Fibroblast of gingiva (primary cell): ENCODE results near the gene S100A4.
"Not testable (repeated sequence)": the region's sequence is repeated elsewhere in the genome, so short reads cannot be mapped to it uniquely, and the experiment has no call there.

Experiments
- DNase-seq: peaks from one replicate; pipeline ENCODE4 v3.0.0-alpha.2; 2011; ENCODE audit warnings: low read depth

The S100A4 gene

DNA sequence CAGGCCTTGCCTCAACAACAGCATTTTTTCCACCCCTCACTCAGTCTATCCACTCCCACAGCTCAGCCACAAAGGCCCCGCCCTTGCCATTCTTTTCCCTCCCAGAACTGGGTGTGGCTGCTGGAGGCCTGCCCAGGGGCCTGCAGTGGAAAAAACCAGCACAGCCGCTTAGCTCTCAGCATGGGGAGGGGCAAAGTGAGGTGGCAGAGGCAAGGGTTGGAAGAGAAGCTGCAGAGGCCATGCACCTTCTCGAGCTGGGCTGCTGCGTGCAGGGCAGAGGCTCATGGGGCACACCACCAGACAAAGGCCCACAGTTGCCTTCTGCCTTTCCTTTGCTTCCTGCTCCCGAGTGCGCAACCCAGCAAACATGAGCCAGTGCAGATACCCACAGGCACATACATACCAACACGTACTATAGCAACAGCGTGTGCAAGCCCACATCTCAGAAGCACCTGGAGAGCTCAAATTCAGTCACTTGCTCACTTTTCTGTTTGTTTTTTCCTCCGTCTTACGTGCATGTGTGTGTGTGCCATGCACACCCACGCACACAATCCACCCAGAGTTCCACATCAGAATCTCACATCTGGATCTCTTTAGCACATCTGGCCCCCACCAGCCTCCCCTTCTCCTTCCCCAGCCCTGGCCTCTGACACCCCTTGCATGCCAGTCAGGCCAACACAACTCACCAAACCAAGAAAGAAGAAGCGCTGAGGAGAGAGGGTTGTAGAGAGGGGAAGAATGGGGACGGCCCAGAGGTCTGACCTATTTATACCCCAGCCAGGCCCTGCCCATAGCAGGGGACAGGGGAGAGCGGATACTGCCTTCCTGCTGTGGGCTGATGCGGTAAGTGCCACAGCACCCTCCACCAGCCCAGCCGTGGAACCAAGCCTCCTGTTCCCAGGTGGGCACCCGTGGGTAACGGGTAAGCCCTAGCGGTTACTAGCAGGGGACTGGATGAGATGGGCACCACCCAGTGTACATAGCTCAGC is at the start of gene S100A4:
Gene S100A4 (minus strand): TSS at position 740 of the 989 bp plus-strand sequence. CDS start 1,012 bp downstream, outside the sequence.
- peak; percentile 96 for DNase-seq

- DNase-seq = no peak
Observed at GRCh38 chr1:153592748-153593147, 47.1 kb upstream of the S100A4 start.

- DNase-seq = no peak
Observed at GRCh38 chr1:153588482-153588881, 42.9 kb upstream of the S100A4 start.

- DNase-seq = not testable (repeated sequence)
Observed at GRCh38 chr1:153588033-153588432, 42.4 kb upstream of the S100A4 start.

DNA sequence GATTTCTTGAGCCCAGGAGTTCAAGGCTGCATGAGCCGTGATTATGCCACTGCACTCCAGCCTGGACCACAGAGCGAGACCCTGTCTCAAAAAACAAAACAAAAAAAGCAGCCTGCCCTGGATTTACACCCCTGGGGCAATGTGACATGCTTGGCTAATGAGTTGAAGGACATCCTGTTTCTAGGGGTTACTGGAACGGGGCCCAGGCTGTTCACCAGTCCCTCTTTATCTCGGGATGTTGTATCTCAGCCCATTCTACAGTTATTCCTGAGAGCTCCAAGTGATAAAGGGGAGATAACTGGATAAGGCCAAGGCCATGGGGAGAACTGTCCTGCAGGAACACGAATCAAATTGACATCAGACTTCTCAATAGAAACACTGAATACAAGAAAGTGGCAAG is 41.7 kb upstream of the S100A4 start:
- no peak for DNase-seq

- no peak for DNase-seq
Observed at GRCh38 chr1:153586347-153586746, 40.7 kb upstream of the S100A4 start.

- DNase-seq = no peak
Observed at GRCh38 chr1:153585006-153585405, 39.4 kb upstream of the S100A4 start.

GRCh38 chr1:153583976-153584375 is 38.4 kb upstream of the S100A4 start:
- DNase-seq = no peak

DNA sequence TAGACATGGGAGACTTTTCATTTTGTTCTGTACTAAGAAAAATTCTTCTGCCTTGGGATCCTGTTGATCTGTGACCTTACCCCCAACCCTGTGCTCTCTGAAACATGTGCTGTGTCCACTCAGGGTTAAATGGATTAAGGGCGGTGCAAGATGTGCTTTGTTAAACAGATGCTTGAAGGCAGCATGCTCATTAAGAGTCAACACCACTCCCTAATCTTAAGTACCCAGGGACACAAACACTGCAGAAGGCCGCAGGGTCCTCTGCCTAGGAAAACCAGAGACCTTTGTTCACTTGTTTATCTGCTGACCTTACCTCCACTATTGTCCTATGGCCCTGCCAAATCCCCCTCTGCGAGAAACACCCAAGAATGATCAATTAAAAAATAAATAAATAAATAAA is 37.9 kb upstream of the S100A4 start:
- not testable (repeated sequence) for DNase-seq

DNA sequence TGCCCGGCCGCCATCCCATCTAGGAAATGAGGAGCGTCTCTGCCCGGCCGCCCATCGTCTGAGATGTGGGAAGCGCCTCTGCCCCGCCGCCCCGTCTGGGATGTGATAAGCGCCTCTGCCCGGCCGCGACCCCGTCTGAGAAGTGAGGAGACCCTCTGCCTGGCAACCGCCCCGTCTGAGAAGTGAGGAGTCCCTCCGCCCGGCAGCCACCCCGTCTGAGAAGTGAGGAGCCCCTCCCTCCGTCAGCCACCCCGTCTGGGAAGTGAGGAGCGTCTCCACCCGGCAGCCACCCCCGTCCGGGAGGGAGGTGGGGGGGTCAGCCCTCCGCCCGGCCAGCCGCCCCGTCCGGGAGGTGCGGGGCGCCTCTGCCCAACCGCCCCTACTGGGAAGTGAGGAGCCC is 37.2 kb upstream of the S100A4 start:
- not testable (repeated sequence) for DNase-seq

- no peak for DNase-seq
Observed at GRCh38 chr1:153578936-153579335, 33.3 kb upstream of the S100A4 start.

DNA sequence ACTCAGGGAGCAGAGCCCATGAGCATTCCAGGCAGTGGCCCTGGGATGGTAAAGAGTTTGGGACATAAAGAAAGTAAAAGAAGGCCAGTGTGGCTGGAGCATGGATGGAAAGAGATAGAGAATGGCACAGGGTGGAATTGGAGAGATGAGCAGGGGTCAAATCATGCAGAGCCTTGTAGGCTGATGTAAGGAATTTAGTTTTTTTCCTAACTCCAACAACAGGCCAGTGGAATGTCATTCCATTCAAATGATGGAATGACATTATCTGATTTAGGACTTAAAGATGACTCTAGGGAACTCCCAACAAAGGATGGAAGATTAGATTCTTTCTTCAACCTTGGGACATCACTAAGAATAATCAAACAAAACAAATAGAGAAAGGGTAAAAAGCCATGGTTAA is 32.9 kb upstream of the S100A4 start:
- DNase-seq = no peak

DNA sequence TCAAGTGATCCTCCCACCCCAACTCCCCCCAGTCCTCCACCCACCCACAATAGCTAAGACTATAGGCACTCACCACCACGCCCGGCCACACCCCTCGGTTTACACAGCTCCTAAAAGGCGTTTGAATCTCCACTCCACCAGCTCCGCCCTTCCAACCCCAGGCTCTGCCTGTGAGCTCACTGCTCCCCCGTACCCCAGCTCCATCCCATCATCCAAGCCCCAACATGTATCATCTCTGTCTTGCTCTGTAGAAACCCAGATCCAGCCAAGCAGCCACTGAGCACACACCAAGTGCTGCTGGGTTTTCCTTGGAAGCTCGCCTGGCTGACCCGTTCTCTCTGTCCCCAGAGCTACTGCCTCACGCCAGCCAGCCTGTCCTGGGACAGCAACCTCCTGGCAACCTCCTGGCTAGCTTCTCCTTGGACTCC is 32.0 kb upstream of the S100A4 start:
- no peak for DNase-seq

- no peak for DNase-seq
Observed at GRCh38 chr1:153577138-153577537, 31.5 kb upstream of the S100A4 start.

DNA sequence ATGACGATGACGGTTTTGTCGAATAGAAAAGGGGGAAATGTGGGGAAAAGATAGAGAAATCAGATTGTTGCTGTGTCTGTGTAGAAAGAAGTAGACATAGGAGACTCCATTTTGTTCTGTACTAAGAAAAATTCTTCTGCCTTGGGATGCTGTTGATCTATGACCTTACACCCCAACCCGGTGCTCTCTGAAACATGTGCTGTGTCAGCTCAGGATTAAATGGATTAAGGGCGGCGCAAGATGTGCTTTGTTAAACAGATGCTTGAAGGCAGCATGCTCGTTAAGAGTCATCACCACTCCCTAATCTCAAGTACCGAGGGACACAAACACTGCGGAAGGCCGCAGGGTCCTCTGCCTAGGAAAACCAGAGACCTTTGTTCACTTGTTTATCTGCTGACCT is 29.9 kb upstream of the S100A4 start:
- DNase-seq = not testable (repeated sequence)

GRCh38 chr1:153575081-153575491 is 29.5 kb upstream of the S100A4 start:
- DNase-seq = not testable (repeated sequence)

GRCh38 chr1:153573351-153573750 is 27.7 kb upstream of the S100A4 start:
- DNase-seq = no peak

DNA sequence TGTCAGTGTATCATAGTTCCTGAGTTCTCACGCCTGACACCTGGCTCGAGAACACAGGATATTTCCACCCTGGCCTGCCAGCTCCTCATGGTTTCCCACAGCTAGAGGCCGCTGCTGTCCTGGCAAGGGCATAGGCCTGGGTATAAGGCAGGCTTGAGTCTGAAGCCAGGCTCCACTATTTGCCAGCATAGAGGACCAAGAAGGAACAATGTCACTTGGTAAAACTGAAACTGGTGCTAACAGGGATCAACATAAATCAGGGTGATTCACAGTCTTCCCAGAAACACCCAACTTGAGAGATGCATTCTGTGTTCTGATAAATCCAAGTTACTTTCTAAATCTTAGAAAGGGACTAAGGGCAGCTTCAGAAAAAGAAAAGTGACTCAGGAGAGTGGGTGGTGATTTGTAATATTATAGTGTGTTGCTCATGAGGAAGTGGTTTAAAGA is 27.0 kb upstream of the S100A4 start:
- DNase-seq = peak; percentile 80

DNA sequence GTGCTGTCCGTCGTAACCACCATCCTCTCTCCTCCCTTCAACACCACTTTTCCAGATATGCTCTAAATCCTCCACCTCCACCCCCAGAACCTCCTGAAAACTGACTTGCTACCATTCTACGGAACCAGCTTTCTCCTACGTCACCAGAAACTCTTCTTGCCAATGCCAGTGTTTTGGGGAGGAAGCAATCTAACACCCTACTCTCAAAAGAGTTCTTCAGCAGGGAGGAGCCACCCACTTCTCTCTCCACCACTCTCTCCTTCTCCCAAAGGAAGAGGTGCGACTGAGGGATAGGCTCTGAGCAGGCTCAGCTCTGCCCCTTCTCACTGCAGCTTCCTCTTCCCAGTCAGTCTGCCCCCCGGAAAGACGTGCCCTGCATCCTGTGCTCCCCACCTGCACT is 26.1 kb upstream of the S100A4 start:
- no peak for DNase-seq

DNA sequence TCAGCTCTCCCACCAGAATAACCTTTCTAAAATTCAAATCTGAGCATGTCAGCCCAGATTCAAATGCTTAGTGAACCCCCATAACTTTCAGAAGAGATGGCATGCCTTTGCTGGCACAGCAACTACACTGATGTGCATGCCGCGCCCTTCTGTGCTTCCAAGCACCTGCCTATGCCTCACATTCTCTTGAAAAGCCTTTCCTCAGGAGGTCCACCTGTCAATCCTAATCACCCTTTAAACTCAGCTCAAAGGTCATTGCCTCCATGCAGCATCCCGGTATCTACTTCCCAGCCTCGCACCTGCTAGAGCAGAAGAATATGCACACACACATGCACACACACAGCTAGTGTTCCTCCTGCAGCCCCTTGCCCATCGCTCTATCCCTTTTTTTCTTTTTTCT is 25.3 kb upstream of the S100A4 start:
- DNase-seq = no peak

DNA sequence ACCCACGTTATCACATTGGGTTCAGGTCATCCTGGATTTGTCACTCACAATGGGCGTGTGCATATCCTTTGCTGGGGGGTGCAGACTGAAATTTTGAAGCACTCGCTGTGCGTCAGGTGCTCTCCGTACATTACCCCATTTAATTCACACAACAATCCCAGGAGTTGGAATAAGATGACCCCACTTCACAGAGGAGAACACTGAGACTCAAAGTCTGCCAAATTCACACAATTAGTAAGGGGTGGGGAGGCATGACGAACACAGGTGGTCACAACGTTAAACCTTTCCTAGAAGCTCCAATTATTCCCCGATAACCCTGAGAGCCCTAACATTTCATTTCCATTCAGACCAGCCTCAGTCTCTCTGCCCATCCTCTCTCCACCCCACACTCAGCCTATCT is 23.9 kb upstream of the S100A4 start:
- no peak for DNase-seq

GRCh38 chr1:153568367-153569099 is 22.9 kb upstream of the S100A4 start:
- DNase-seq = peak; percentile 71
